Keratinocyte (primary cell): ENCODE measurements around the gene NOVA2.
A peak's percentile ranks its signal among the peaks of the same experiment; 100 is the strongest.

ENCODE experiments used
- CTCF ChIP-seq, 3 experiments: IDR thresholded peaks in 1 of 3; conservative IDR thresholded peaks in 1 of 3; optimal IDR thresholded peaks in 1 of 3; 2 replicates in 2 of 3; 3 replicates in 1 of 3; pipeline versions ENCODE3 to v1.5.1; 2011; ENCODE audit warnings: low read length in 3 of 3, mild to moderate bottlenecking in 3 of 3, moderate library complexity in 2 of 3, control low read depth in 1 of 3, inconsistent platforms in 1 of 3; ENCODE audit not compliant: insufficient read depth in 2 of 3; ENCODE audit errors: extremely low read depth in 1 of 3
- EZH2 ChIP-seq: IDR thresholded peaks from one replicate; pipeline ENCODE4 v1.6.1; 2012; ENCODE audit warnings: inconsistent platforms, mild to moderate bottlenecking, low read length, moderate library complexity

GRCh38 chr19:45955905-45956608 lies 17.6 kb downstream of the NOVA2 start:
- TF ChIP-seq CTCF (optimal IDR thresholded peaks at IDR 0.05 in 1 of 3, IDR thresholded peaks at IDR 0.05 in 1 of 3, conservative IDR thresholded peaks at IDR 0.05 in 1 of 3; ENCODE audit: extremely low read depth in 1 of 3, insufficient read depth in 2 of 3, low read length in 3 of 3) (peak in 1 of 3 experiments; percentile 5), EZH2 (no peak)
